Kidney glomerular epithelial cell (primary cell): ENCODE results near the gene PRPF6.
A peak's percentile ranks its signal among the peaks of the same experiment; 100 is the strongest.

Source experiments
- DNase-seq: peaks from one replicate; lab custom pipeline; 2025; lab: John Stamatoyannopoulos, UW

The PRPF6 gene

DNA sequence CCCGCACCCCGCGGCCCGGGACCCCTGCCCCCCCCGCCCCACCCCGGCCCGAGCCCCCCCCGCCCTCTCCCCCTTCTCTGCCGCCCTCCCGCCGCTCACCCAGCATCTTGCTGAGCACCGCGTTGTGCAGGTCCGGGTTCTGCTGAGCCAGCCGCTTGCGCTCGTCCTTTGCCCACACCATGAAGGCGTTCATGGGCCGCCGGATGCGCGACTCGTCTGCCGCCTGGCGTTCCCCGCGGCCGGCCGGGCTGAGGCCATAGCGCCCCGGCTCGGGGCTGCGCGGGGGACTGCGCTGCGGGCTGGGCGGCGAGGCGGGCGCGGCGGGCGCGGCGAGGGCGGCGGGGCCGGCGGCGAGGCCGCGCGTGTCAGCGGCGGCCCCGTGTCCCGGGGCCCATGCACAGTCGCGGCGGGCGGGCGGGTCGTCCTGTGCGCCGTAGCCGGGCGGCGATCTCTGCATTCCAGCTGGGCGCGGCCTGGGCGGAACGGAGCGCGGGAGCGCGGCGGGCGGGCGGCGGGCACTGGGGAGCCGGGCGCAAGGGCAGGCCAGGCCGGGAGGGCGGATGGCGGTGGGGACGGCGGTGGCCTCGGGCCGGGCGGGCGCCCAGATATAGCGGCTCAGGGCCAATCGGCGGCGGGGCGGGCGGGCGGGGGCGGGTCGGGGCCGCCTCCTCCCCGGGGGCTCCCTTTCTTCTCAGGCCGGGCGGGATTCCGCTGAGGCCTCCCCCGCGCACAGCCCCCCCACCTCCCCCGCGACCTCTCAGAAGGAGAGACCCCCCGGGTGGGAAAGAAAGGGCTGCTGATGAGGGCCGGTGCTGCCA lies 68.3 kb downstream of the PRPF6 start, which contains the start of gene SOX18:
Gene SOX18, minus strand, starts transcription at position 580 of the 818 bp plus-strand sequence. Its CDS starts 123 bp downstream, at position 457.
- DNase-seq, result no peak

GRCh38 chr20:64049878-64050260 lies 68.9 kb downstream of the PRPF6 start:
- no peak for DNase-seq

- DNase-seq, result no peak
Observed at GRCh38 chr20:64050261-64051032, 69.5 kb downstream of the PRPF6 start.

- no peak for DNase-seq
Observed at GRCh38 chr20:64051033-64051452, 70.1 kb downstream of the PRPF6 start.

GRCh38 chr20:64051561-64052325 lies 70.8 kb downstream of the PRPF6 start:
- no peak for DNase-seq

DNA sequence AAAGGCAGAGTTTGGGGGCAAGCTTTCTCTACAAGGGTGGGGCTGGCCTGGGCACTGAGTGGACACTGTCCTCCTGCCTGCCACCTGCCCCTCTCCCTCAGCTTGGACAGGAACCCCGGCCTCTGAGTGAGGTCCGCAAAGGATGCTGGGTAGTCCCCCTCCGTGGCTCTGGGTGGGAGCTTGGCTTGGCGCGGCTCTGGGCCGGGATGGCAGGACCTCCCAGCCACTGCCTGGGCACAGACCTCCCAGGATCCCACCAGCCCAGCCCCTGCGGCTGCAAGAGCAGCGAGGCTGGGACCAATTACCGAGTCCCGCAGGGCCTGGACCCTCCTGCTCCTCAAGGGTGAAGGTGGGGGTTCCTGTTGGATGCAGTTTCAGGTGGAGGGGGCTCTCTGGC lies 71.4 kb downstream of the PRPF6 start:
- DNase-seq, result no peak

- DNase-seq, result no peak
Observed at GRCh38 chr20:64052987-64053840, 72.3 kb downstream of the PRPF6 start.

DNA sequence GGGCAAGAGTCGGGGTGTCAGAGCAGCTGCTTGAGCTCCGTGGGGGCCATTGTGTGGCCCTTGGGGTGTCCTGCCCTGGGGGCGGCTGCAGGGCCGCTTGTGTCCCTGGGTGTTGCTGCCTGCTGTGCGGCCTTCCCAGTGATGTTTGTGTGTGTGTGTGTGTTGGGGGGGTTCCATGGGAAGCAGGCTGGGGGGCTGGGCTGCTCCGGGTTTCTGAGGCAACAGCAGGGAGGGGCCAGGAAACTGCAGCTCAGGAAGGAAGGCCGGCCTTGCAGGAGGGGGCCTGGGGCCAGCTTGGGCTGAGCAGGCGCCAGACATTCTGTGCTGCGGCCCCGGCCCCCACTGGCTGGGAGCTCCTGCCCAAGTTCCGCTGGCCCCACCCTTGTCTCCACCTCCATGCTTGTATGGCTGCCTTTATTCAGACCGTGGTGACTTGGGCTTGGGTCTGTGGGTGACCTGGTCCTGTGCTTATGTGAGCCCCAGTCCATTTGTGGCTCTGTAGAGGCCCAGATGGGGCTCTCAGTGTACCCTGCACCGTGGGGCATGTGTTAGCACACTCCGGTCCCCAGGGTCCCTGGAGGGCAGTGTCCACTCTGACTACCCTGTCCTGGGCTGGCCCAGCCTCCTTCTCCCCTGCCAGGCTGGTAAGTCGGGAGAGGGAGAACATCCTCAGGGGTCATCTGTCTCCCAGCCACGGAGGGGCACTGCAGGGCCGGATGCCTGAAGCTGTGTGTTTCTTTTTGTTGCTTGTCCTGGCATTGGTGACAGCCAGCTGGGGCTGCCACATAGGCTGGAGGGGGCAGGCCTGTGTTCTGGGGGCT lies 73.1 kb downstream of the PRPF6 start:
- DNase-seq, result no peak

DNA sequence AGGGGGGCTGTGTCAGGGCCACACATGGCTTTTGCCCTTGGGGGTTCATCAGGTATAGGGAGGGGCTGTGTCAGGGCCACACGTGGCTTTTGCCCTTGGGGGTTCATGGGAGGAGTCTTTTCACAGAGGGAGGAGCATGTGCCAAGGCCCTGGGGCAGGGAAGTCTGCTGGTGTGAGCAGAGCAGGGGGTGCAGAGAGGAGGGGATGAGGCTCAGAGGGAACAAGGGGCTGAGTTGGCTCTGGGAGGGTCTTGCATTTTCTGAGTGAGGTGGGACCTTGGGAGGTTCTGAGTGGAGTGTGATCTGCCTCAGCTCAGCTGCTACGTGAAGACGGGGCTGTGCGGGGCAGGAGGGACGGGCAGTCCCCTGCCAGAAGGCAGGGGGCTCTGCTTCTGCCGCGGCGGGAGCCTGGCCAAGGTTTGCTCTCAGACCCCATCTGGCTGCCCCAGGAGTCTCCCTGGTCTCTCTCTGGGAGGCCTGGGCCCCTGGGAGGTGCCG lies 74.5 kb downstream of the PRPF6 start:
- DNase-seq, result no peak

- peak; percentile 10 for DNase-seq
Observed at GRCh38 chr20:64055893-64056638, 75.1 kb downstream of the PRPF6 start.

DNA sequence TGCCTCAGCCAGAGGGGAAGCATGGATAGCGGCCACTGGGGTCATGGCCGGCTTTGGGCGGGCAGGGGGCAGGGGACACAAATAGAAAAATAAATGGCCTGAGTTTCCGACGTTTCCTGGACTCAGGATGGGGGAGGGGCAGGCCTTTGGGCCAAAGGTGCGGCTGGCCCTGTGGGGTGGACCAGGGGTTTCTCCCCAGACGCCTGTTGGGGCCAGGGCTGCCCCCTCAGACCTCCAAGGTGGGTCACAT lies 75.6 kb downstream of the PRPF6 start:
- no peak for DNase-seq

DNA sequence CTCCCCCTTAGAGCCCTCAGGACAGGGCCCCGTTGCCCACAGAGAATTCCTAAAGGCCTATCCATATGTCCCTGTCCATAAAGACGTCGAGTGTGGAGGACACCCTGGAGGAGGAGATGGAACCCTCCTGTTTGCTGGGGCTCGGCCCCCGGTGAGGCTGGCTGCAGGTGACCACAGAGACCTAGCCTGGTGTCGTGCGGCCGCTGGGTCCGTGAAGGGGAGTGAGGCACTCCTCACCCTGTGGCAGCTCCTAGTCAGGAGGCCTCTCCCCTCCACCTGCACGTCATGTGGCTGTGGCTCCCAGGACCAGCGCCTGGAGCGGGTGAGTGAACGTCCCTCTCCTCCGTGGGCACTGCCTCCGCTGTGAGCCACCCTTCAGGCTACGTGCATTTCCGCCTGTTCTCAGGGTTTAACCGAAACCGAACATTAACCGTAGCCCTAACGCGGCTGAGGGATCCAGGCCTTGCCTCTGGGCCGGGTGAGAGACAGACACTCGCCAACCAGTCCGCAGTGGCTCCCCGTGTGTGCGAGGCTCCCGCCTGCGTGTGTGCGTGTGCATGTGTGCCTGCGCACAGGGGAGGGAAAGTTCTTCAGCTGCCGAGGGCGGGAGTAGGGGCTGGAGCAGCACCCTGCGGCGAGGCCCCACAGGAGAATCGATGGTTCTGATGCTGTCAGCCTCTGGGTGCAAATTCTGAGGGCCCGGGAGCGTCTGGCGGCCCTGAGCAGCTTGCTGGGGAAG lies 76.1 kb downstream of the PRPF6 start:
- no peak for DNase-seq

DNA sequence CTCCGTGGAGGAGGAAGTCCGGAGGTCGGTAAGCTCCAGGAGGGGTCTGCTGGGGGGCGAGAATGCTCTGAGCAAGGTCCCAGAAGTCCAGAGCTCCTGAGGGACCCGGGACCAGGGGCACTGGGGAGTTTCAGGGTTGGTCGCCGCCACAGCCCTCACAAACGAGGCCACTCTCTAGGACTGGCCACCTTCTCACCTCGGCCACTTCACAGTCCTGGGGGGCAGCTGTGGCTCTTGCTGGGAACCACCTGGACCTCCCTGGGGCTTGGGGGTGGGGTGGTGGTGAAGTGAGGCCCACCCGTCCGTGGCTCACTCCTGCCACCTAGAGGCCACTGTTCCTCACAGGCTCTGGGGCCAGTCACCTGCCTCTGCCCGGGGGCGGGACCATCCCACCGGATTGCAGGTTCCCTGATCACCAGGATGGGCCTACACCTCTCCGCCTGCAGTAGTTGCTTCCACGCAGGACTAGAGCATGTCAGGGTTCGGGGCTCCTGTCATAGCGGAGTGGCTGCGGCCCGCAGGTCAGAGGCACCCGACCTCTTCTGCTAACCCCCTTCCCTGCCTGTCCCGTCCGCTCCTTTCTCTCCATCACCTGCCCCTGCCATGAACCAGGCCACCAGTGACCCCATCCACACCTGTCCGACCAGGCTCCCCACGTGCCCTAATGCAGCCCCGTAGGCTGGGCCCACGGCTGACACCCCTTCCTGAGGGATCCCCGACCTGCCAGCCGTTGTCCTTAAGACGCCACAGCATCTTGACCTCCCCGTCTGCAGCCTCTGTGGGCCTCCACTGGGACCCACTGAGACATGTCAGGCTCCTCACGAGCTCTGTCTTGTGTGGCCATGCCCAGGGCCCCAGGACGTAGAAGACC lies 76.9 kb downstream of the PRPF6 start:
- peak; percentile 27 for DNase-seq

DNA sequence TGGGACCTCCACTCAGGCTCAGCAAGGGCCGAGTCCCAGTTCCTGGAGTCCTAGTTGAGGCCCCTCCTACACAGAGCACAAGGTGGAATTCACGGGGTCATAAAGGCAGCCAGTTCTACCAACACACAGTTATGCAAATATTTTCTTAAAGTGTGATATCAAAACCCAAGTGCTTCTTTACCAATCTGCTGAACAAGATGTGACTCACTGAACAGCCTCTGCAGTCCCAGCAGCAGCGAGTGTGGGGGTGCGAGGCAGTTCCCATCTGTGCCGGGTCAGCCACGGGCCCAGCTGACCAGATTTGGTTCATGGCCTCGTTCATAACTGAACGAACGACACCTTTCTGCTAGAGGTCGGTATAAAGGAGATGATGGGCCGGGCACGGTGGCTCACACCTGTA lies 77.6 kb downstream of the PRPF6 start:
- DNase-seq, result peak; percentile 79

DNA sequence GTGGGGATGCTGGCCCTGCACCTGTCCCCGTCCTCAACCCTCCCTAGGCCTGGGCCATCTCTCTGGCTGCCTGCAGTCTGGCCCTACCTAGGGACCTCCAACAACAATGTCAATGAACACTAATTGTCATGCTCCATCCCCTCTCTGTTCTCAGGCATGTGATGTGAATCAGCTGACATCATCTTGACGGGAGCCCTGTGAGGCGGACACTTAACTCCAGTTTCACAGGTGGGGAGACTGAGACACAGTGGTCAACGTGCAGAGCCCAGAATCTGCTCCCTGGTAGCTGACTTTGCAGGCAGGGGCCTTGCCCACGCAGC lies 81.3 kb downstream of the PRPF6 start:
- no peak for DNase-seq

DNA sequence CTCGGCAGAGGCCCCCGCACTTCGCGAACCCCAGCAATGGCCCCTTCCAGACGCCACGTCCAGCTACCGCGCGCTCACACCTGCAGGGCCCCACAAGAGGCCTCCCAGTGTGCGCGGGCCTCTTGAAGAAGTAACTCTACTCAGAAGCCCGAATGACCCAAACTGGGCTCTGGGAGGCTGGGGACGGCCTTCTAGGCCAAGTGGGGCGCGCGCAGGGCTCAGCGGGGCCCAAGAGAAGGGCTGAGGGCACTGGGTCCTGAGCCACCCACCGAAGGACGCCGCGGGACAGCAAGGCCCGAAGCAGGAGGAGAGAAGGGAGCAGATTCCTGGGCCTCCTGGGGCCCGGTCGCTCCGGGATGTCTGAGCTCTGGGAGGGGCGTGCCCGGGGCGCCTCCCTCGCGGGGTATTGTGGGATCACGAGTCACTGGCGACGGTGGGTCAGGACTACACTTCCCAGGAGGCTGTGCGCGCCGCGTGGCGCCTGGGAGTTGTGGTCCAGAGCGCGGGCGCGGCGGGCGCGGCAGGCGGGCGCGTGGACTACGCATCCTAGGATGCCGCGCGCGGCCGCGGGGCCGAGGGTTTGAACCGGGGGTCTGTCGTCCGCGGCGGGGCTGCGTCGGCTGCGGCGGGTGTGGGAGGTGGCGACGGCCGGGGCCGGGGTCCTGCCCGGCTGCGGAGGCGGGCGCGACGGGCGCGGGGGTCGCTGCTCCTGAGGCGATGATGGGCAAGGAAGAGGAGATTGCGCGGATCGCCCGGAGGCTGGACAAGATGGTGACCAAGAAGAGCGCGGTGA lies 81.9 kb downstream of the PRPF6 start, which contains the start of gene TCEA2:
Gene TCEA2, plus strand, starts transcription at position 603 of the 793 bp plus-strand sequence. Its CDS starts 115 bp downstream, at position 718.
- peak; percentile 92 for DNase-seq

DNA sequence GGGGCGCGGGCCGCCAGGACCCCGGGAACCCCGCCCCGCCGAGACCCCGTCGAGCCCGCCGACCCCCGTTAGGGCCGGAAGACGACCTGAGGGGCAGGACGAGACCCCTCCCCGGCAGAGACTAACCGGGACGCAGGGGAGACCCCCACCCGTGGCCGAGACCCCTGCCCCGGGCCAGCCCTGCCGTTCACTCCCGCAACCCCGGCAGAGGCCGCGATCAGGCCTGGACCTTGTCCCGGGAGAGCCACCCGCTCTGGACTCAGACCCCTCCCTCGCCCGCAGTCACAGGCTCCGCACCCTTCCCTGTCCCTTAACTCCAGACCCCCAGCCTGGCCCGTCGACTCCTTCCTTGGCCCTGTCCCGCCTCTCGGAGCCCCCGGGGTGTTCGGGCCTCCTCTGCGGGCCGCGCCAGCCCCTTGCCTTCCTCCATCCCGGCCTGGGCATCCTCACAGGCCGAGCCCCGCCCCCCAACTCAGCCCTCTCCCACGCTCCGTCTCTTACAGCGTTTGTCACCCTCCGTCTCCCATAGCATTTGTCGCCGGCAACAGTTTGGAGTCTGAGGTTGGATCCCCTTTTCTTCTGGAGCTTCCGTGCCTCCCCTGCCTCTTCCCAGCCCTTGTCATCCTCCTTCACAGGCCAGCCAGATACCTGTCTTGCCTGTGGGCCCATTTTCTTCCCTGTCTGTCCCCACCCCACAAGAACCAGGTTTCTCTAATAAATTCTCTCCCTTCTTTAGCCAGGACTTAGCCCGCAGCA lies 82.6 kb downstream of the PRPF6 start:
- DNase-seq, result no peak
